GM23338 (cell line): Measurements from ENCODE around the gene GM2A. TPM values are rescaled to one million over a fixed set of nuclear protein-coding genes. Genes with fewer than 3 reads are reported as not detected.

Source experiments
- ATAC-seq: fragments of 200-7000 bp; cut with Tn5 transposase; 3 replicates; pipeline ENCODE4 v1.9.1; 2020
- DNase-seq: peaks from one replicate; pipeline ENCODE4 v3.0.0-alpha.2; 2015; ENCODE audit warnings: low spot score
- H2AFZ ChIP-seq: fragments of 200-600 bp; sonication (generic); 2 replicates; pipeline ENCODE4 v1.8.0; 2016; ENCODE audit warnings: antibody characterized with exemption, mild to moderate bottlenecking, moderate library complexity
- H3F3A ChIP-seq: fragments of 200-600 bp; sonication (generic); replicated peaks from 2 replicates; pipeline ENCODE4 v1.8.0; 2017; ENCODE audit warnings: antibody characterized with exemption, mixed run types, low read depth
- H3K27ac ChIP-seq: fragments of 200-600 bp; sonication (generic); 2 replicates; pipeline ENCODE4 v1.6.1; 2016; ENCODE audit warnings: low read depth
- H3K27me3 ChIP-seq: fragments of 200-600 bp; sonication (generic); 2 replicates; pipeline ENCODE4 v1.8.0; 2016; ENCODE audit warnings: mild to moderate bottlenecking, mixed run types, moderate library complexity; ENCODE audit not compliant: insufficient read depth
- H3K36me3 ChIP-seq: fragments of 200-600 bp; sonication (generic); 2 replicates; pipeline ENCODE4 v1.8.0; 2016; ENCODE audit warnings: mild to moderate bottlenecking; ENCODE audit not compliant: insufficient read depth
- H3K4me1 ChIP-seq: fragments of 200-600 bp; sonication (generic); 2 replicates; pipeline ENCODE4 v1.8.0; 2016; ENCODE audit warnings: mild to moderate bottlenecking, moderate library complexity; ENCODE audit not compliant: insufficient read depth
- H3K4me2 ChIP-seq: fragments of 200-600 bp; sonication (generic); 2 replicates; pipeline ENCODE4 v1.7.1; 2017; ENCODE audit warnings: mixed run types
- H3K4me3 ChIP-seq: fragments of 200-600 bp; sonication (generic); 2 replicates; pipeline ENCODE4 v1.6.1; 2016; ENCODE audit warnings: mixed run types
- H3K79me2 ChIP-seq: fragments of 200-600 bp; sonication (generic); replicated peaks from 2 replicates; pipeline ENCODE4 v1.8.0; 2017; ENCODE audit warnings: mild to moderate bottlenecking; ENCODE audit not compliant: insufficient read depth
- H3K9me2 ChIP-seq: fragments of 200-600 bp; sonication (generic); 2 replicates; pipeline ENCODE4 v1.8.0; 2017; ENCODE audit not compliant: insufficient read depth
- H4K20me1 ChIP-seq: fragments of 200-600 bp; sonication (generic); replicated peaks from 2 replicates; pipeline ENCODE4 v1.8.0; 2017; ENCODE audit warnings: mild to moderate bottlenecking; ENCODE audit not compliant: insufficient read depth
- H3K27ac Mint-ChIP-seq: 2 replicates; pipeline ENCODE4 v1.8.0; 2020; ENCODE audit warnings: inconsistent platforms, mild to moderate bottlenecking, moderate library complexity, mixed read lengths
- H3K27me3 Mint-ChIP-seq: 3 replicates; pipeline ENCODE4 v1.8.0; 2022; ENCODE audit warnings: low read depth, mild to moderate bottlenecking, moderate library complexity, mixed read lengths, inconsistent platforms; ENCODE audit not compliant: insufficient read depth, poor library complexity
- H3K36me3 Mint-ChIP-seq: 3 replicates; pipeline ENCODE4 v1.8.0; 2021; ENCODE audit warnings: low read depth, mild to moderate bottlenecking, inconsistent platforms, moderate library complexity, mixed read lengths
- H3K4me1 Mint-ChIP-seq: 3 replicates; pipeline ENCODE4 v1.8.0; 2020; ENCODE audit warnings: mild to moderate bottlenecking, inconsistent platforms, mixed read lengths
- H3K4me3 Mint-ChIP-seq: 3 replicates; pipeline ENCODE4 v1.8.0; 2021; ENCODE audit warnings: moderate library complexity, mild to moderate bottlenecking, inconsistent platforms, mixed read lengths
- H3K9me3 Mint-ChIP-seq: 3 replicates; pipeline ENCODE4 v1.8.0; 2020; ENCODE audit warnings: moderate library complexity, mild to moderate bottlenecking, inconsistent platforms, mixed read lengths
- CREB1 ChIP-seq: fragments of 250-450 bp; sonication (Bioruptor Pico); IDR thresholded peaks from 2 replicates; pipeline ENCODE4 v1.5.0; 2020; ENCODE audit warnings: low read depth, mild to moderate bottlenecking, moderate library complexity
- EZH2 ChIP-seq: fragments of 200-600 bp; sonication (generic); IDR thresholded peaks from one replicate; pipeline ENCODE4 v1.8.0; 2017; ENCODE audit warnings: antibody characterized with exemption, mild to moderate bottlenecking, low read depth; ENCODE audit not compliant: unreplicated experiment
- EZH2phosphoT487 ChIP-seq: fragments of 200-600 bp; sonication (generic); IDR thresholded peaks from one replicate; pipeline ENCODE4 v1.8.1; 2018; ENCODE audit warnings: antibody characterized with exemption; ENCODE audit not compliant: unreplicated experiment
- JUNB ChIP-seq: IDR thresholded peaks from one replicate; pipeline ENCODE4 v1.6.1; 2016; ENCODE audit warnings: antibody characterized with exemption; ENCODE audit not compliant: unreplicated experiment
- NANOG ChIP-seq: IDR thresholded peaks from 2 replicates; pipeline ENCODE4 v1.6.1; 2016; ENCODE audit warnings: antibody characterized with exemption, borderline replicate concordance
- POLR2AphosphoS5 ChIP-seq: IDR thresholded peaks from 2 replicates; pipeline ENCODE4 v1.6.1; 2016; ENCODE audit warnings: antibody characterized with exemption, low read depth
- STAT1 ChIP-seq: IDR thresholded peaks from one replicate; pipeline ENCODE4 v1.6.1; 2016; ENCODE audit warnings: antibody characterized with exemption; ENCODE audit not compliant: unreplicated experiment
- ZNF114 ChIP-seq: fragments of 250-450 bp; sonication (Bioruptor Pico); IDR thresholded peaks from 2 replicates; pipeline ENCODE4 v1.5.0; 2020; ENCODE audit warnings: mild to moderate bottlenecking, moderate library complexity
- ZNF331 ChIP-seq: fragments of 250-450 bp; sonication (Bioruptor Pico); IDR thresholded peaks from 2 replicates; pipeline ENCODE4 v1.5.0; 2020; ENCODE audit warnings: low read depth, mild to moderate bottlenecking, moderate library complexity
- ZNF462 ChIP-seq: fragments of 250-450 bp; sonication (Bioruptor Pico); IDR thresholded peaks from 2 replicates; pipeline ENCODE4 v1.5.0; 2020; ENCODE audit warnings: mild to moderate bottlenecking, moderate library complexity
- polyA plus RNA-seq: library from polyadenylated mRNA; unstranded; fragments of >200 nt; fragmentation: Nextera tagmentation; extraction: Ambion mirVana; gene quantifications from 2 replicates; pipeline ENCODE4 v1.2.1, GENCODE V29; 2016
- total RNA-seq: library from RNA; depleted of rRNA; stranded (reverse); fragments of >200 nt; shearing (Covaris generic); gene quantifications from 2 replicates; pipeline ENCODE4 v1.2.3, GENCODE V29; 2014
- TF ChIP-seq, protein P1 (sequence below): IDR thresholded peaks from one replicate; pipeline ENCODE4 v1.6.1; 2018; ENCODE audit warnings: antibody characterized with exemption; ENCODE audit not compliant: unreplicated experiment
- TF ChIP-seq, protein P2 (sequence below), 2 experiments: fragments of 200-600 bp in 1 of 2; sonication (generic) in 1 of 2; conservative IDR thresholded peaks; 2 replicates each; pipeline versions ENCODE4 v1.5.1 to v1.6.1; 2016 to 2017; ENCODE audit warnings: antibody characterized with exemption in 2 of 2, low read depth in 2 of 2, mild to moderate bottlenecking in 2 of 2, moderate library complexity in 1 of 2
- TF ChIP-seq, protein P3 (sequence below): IDR thresholded peaks from 2 replicates; pipeline ENCODE4 v1.6.1; 2016; ENCODE audit warnings: antibody characterized with exemption

Gene GM2A
- total and polyA plus RNA-seq, 2 experiments from 2014 or later = 9.8 to 27.8 TPM

DNA sequence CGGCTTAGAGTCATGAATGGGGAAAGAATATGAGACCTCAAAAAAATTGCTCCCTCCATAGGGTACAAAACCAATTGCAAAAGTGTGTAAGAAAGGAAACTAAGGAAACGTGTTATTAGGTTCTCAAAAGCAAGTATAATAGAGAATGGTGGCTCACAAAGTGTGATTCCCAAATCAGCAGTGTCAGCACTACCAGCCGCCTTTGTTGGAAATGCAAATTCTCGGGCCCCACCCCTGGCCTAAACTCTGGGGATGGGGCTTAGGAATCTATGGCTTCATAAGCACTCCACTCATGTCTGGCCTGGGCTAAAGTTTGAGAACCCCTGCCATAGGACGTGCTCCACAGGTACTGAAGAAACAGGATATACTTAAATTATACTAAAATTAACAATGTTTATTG, 27.5 kb upstream of the GM2A start:
- Mint-ChIP-seq H3K36me3 (no peaks in the 10 kb centered on the region; the same call in 2 of the 3 replicates), H3K4me1 (peaks cover 18% of the 10 kb centered on the region), H3K9me3 (no peaks in the 10 kb centered on the region), H3K4me3 (no peak overlapping the region), H3K27ac (peak overlapping the region; percentile 5; the same call in 1 of the 2 replicates), H3K27me3 (peaks cover 10% of the 10 kb centered on the region)
- Histone ChIP-seq H3F3A (no peaks in the 10 kb centered on the region), H3K27me3 (peaks cover 5% of the 10 kb centered on the region; the same call in 1 of the 2 replicates), H3K4me1 (peaks cover 23% of the 10 kb centered on the region), H2AFZ (peak overlapping the region; percentile 23), H3K36me3 (no peaks in the 10 kb centered on the region), H4K20me1 (no peaks in the 10 kb centered on the region), H3K4me3 (no peak overlapping the region), H3K4me2 (no peak overlapping the region), H3K9me2 (no peaks in the 10 kb centered on the region), H3K79me2 (no peaks in the 10 kb centered on the region), H3K27ac (no peak overlapping the region)
- ATAC-seq (no peak), DNase-seq (peak; percentile 51)
- TF ChIP-seq JUNB = no peak
- TF ChIP-seq, protein P1, sequence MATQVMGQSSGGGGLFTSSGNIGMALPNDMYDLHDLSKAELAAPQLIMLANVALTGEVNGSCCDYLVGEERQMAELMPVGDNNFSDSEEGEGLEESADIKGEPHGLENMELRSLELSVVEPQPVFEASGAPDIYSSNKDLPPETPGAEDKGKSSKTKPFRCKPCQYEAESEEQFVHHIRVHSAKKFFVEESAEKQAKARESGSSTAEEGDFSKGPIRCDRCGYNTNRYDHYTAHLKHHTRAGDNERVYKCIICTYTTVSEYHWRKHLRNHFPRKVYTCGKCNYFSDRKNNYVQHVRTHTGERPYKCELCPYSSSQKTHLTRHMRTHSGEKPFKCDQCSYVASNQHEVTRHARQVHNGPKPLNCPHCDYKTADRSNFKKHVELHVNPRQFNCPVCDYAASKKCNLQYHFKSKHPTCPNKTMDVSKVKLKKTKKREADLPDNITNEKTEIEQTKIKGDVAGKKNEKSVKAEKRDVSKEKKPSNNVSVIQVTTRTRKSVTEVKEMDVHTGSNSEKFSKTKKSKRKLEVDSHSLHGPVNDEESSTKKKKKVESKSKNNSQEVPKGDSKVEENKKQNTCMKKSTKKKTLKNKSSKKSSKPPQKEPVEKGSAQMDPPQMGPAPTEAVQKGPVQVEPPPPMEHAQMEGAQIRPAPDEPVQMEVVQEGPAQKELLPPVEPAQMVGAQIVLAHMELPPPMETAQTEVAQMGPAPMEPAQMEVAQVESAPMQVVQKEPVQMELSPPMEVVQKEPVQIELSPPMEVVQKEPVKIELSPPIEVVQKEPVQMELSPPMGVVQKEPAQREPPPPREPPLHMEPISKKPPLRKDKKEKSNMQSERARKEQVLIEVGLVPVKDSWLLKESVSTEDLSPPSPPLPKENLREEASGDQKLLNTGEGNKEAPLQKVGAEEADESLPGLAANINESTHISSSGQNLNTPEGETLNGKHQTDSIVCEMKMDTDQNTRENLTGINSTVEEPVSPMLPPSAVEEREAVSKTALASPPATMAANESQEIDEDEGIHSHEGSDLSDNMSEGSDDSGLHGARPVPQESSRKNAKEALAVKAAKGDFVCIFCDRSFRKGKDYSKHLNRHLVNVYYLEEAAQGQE = no peak
- TF ChIP-seq, protein P2, sequence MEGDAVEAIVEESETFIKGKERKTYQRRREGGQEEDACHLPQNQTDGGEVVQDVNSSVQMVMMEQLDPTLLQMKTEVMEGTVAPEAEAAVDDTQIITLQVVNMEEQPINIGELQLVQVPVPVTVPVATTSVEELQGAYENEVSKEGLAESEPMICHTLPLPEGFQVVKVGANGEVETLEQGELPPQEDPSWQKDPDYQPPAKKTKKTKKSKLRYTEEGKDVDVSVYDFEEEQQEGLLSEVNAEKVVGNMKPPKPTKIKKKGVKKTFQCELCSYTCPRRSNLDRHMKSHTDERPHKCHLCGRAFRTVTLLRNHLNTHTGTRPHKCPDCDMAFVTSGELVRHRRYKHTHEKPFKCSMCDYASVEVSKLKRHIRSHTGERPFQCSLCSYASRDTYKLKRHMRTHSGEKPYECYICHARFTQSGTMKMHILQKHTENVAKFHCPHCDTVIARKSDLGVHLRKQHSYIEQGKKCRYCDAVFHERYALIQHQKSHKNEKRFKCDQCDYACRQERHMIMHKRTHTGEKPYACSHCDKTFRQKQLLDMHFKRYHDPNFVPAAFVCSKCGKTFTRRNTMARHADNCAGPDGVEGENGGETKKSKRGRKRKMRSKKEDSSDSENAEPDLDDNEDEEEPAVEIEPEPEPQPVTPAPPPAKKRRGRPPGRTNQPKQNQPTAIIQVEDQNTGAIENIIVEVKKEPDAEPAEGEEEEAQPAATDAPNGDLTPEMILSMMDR (conservative IDR thresholded peaks at IDR 0.05; ENCODE audit: low read depth in 2 of 2) = no peak
- TF ChIP-seq ZNF331 (CRISPR knock-in tag) = no peak
- TF ChIP-seq CREB1 = no peak
- no peak for TF ChIP-seq EZH2
- TF ChIP-seq, protein P3, sequence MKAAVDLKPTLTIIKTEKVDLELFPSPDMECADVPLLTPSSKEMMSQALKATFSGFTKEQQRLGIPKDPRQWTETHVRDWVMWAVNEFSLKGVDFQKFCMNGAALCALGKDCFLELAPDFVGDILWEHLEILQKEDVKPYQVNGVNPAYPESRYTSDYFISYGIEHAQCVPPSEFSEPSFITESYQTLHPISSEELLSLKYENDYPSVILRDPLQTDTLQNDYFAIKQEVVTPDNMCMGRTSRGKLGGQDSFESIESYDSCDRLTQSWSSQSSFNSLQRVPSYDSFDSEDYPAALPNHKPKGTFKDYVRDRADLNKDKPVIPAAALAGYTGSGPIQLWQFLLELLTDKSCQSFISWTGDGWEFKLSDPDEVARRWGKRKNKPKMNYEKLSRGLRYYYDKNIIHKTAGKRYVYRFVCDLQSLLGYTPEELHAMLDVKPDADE = no peak
- TF ChIP-seq ZNF114 (CRISPR knock-in tag) = no peak
- no peak for TF ChIP-seq STAT1
- TF ChIP-seq POLR2AphosphoS5 = no peak
- no peak for TF ChIP-seq NANOG
- no peak for TF ChIP-seq EZH2phosphoT487
- no peak for TF ChIP-seq ZNF462 (CRISPR knock-in tag)
